ENCODE data around the gene ATXN1. TPM values are rescaled to one million over a fixed set of nuclear protein-coding genes. Genes with fewer than 3 reads are reported as not detected.

ATXN1 gene
- total RNA-seq, 1 experiment from 2014 or later: 5.6 TPM

DNA sequence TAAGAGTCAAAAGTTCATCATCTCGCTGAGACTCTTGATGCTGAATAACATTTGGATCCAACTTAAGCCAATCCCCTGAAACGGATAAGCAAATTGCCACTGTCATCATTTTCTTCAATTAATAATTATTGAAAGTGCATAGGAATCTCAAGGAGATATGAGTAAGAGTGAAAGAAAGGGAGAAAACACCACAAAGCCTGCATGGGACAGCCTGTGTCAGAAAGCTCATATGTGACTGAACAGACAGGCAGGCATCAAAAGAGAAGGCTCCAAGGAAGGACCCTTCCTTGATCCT lies 13.3 kb downstream of the ATXN1 start:
- Mint-ChIP-seq H3K9me3 (no peaks in the 10 kb centered on the region; a peak in 1 of 5 replicates), H3K27ac (no peak overlapping the region), H3K27me3 (ENCODE audit: low read depth) (no peaks in the 10 kb centered on the region), H3K36me3 (ENCODE audit: insufficient read depth in 1 of 3, low read depth in 3 of 3) (no peaks in the 10 kb centered on the region), H3K4me3 (no peak overlapping the region), H3K4me1 (peaks cover 19 to 24% of the 10 kb centered on the region in 2 experiments)
- Histone ChIP-seq H2BK120ac (ENCODE audit: low read depth, low read length, poor library complexity, severe bottlenecking) (no peak overlapping the region), H3T11ph (ENCODE audit: low read length) (no peak overlapping the region), H3K9ac (ENCODE audit: extremely low read depth, insufficient read length, low read length) (no peak overlapping the region), H3K4ac (ENCODE audit: low read depth, low read length) (no peak overlapping the region), H3K4me2 (ENCODE audit: insufficient read depth, insufficient read length, low read length) (no peak overlapping the region), H4K8ac (replicated peaks; ENCODE audit: insufficient read length, low read depth, low read length) (no peak overlapping the region), H4K20me1 (ENCODE audit: control insufficient read depth, insufficient read depth, insufficient read length) (no peaks in the 10 kb centered on the region), H3K56ac (ENCODE audit: insufficient read length, low read depth, low read length) (no peak overlapping the region), H2BK12ac (ENCODE audit: insufficient read length, low read depth, low read length) (no peak overlapping the region), H3K4me1 (ENCODE audit: insufficient read depth, low read length) (peaks cover 2% of the 10 kb centered on the region), H2BK20ac (ENCODE audit: low read depth, low read length, poor library complexity, severe bottlenecking) (no peak overlapping the region), H3K23ac (ENCODE audit: insufficient read length, low read depth, low read length) (no peak overlapping the region), H3K9me3 (ENCODE audit: control insufficient read depth, low read depth, low read length) (no peaks in the 10 kb centered on the region), H3K79me1 (ENCODE audit: insufficient read depth, low read depth, low read length, poor library complexity, severe bottlenecking) (no peaks in the 10 kb centered on the region), H2BK5ac (ENCODE audit: insufficient read length, low read length) (no peak overlapping the region), H3K18ac (ENCODE audit: insufficient read length, low read depth, low read length) (no peak overlapping the region), H2AK5ac (ENCODE audit: insufficient read length, low read length) (no peak overlapping the region), H4K5ac (ENCODE audit: insufficient read length, low read depth, low read length) (no peak overlapping the region), H3K27ac (ENCODE audit: insufficient read length, low read depth, low read length) (no peak overlapping the region), H2AFZ (ENCODE audit: low read length) (no peak overlapping the region), H3K14ac (ENCODE audit: insufficient read depth, low read length) (no peak overlapping the region), H3K79me2 (ENCODE audit: insufficient read depth, low read length) (no peaks in the 10 kb centered on the region), H2BK15ac (ENCODE audit: low read depth, low read length) (no peak overlapping the region), H4K91ac (ENCODE audit: insufficient read length, low read depth, low read length) (no peak overlapping the region), H3K27me3 (ENCODE audit: insufficient read depth, low read length) (no peaks in the 10 kb centered on the region), H3K23me2 (ENCODE audit: insufficient read length, low read depth, low read length, poor library complexity, severe bottlenecking) (no peaks in the 10 kb centered on the region)
- no peak for DNase-seq
- TF ChIP-seq, protein P1, sequence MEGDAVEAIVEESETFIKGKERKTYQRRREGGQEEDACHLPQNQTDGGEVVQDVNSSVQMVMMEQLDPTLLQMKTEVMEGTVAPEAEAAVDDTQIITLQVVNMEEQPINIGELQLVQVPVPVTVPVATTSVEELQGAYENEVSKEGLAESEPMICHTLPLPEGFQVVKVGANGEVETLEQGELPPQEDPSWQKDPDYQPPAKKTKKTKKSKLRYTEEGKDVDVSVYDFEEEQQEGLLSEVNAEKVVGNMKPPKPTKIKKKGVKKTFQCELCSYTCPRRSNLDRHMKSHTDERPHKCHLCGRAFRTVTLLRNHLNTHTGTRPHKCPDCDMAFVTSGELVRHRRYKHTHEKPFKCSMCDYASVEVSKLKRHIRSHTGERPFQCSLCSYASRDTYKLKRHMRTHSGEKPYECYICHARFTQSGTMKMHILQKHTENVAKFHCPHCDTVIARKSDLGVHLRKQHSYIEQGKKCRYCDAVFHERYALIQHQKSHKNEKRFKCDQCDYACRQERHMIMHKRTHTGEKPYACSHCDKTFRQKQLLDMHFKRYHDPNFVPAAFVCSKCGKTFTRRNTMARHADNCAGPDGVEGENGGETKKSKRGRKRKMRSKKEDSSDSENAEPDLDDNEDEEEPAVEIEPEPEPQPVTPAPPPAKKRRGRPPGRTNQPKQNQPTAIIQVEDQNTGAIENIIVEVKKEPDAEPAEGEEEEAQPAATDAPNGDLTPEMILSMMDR (conservative IDR thresholded peaks at IDR 0.05): no peak
- WGBS (ENCODE audit: extremely low coverage, insufficient read length, low lambda C conversion rate): no CpG with 5 or more reads among the region's 2 CpGs
